AG08395 (cell line): ENCODE results near the gene TMEM98.
"Not testable (repeated sequence)": the region's sequence is repeated elsewhere in the genome, so short reads cannot be mapped to it uniquely, and the experiment has no call there.

Experiments
- DNase-seq: peaks from one replicate; pipeline ENCODE4 v3.0.0; 2012; ENCODE audit warnings: mixed read lengths, low spot score

Gene TMEM98

DNA sequence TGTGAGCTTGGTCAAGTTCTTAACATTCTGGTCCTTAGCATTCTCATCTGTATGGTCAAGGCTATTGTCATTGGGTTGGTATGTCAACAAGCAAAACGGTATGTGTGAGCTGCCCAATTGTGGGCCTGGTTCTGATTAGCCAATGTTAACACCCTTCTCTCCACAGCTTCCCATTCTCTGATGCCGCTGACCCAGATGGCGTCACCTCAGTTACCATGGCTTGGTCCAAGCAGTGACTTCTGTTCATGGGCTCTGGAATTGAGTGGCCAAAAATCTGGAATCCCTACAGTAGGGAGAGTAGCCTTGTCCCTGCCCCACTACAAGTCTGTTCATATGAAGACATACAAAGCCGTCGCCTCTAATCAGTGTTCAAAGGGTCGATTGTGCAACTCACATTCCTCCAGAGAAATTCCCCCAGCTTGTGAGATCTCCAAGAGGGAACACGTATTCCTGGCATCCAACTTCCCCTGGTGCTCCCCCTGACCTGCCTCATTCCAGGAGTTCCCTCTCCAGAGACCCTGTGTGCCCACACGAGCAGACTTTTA lies 15.8 kb downstream of the TMEM98 start:
- peak; percentile 94 for DNase-seq

DNA sequence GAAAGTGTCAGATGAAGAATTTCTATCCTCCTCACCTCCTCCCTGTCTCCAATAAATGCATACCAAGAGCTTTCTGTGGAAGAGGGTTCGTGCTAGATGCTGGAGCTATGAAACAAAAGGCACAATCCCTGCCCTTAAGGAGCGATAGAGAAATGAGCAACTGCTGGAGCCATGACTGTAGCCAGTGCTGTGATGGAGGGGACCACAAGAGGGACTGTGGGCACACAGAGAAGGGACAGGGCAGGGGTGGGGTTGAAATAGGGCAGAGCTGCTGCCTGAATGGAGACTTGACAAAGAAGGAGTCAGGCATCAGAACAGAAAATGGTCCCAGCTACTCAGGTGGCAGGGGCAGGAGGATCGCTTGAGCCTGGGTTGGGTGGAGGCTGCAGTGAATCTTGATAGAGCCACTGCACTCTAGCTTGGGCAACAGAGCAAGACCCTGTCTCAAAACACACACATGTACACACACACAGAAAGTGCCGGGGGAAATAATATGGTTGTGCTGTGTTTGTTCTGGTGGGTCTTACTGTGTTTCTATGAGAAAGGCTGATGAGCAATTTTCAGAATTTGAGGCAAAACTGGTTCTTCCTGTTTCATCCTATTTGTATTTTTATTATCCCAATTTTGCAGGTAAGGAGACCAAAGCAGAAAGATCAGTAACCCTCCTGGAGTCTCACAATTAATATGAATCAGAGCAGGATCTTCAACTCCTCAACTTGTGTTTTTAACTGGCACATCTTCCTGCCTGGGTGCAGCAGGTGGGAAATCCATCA lies 16.5 kb downstream of the TMEM98 start:
- no peak for DNase-seq

DNA sequence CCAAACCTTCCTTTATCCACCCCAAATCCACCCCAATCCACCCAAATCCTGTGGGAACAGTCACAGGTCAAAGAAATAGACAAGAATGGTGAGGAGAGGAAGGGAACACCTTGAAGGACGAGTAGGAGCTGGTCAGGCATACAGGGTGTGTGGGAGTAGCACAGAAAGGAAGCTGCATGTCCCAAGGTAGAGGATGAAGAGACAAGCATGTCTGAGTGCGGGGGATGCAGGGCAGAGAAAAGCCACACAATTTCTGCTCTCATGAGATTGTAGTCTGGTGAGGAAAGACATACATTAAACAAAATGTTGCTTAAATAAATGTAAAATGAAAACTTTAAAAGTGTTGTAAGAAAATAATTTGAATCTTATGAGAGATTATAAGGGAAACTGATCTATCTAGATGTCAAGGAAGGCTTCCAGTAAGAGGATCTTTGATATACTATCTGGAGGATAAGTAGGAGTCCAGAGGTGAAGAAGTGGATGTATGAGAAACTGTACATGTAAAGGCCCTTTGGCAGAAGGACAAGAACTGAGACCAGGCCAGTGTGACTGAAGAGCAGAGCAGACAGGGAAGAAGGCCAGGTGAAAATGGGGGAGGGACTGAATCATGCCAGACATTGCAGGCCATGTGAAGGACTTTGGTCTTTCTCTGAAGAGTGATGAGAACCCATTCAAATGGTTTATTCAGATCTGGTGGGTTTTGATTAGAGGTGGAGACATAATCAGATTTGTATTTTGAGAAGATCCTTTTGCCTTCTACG lies 18.6 kb downstream of the TMEM98 start:
- no peak for DNase-seq

DNA sequence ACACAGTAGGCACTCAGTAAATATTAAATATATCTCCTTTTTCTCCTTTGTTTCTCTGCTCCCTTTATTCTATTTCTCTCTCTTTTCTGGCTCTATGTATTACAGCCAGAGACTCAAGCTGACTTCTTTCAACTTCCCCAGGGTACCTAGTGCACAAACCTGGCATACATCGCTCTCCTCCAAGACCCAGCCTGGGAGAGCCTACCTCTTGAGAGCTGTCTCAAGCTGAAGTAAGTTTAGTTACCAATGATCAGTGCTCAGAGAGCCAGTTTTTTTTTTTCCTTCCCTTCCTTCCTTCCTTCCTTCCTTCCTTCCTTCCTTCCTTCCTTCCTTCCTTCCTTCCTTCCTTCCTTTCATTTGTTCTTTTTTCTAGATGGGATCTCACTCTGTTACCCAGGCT lies 19.8 kb downstream of the TMEM98 start:
- DNase-seq, result no peak

DNA sequence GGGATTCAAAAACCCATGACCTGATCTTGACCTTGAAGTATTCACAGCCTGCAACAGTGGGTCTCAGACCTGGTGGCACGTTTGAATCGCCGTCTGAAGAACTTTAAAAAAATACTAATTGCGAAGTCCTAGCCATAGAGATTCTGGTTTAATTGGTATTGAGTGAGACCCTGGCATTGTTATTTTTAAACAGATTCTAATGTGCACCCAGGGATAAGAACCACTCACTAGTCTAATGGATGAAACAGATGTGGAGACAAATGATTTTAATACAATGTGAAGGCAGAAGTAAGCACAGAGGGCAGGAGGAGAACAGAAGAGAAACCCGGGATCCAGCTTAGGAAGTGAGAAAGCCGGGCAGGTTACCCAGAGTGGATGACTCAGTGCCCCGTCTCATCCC lies 21.2 kb downstream of the TMEM98 start:
- no peak for DNase-seq

DNA sequence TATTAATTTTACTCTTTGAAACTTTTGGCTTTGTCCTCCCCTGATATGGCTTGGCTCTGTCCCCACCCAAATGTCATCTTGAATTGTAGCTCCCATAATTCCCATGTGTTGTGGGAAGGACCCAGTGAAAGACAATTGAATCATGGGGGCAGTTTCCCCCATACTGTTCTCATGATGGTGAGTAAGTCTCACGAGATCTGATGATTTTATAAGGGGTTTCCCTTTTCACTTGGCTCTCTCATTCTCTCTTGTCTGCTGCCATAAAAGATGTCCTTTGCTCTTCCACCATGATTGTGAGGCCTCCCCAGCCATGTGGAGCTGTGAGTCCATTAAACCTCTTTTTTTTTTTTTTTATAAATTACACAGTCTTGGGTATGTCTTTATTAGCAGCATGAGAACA lies 24.5 kb downstream of the TMEM98 start:
- DNase-seq, result not testable (repeated sequence)

DNA sequence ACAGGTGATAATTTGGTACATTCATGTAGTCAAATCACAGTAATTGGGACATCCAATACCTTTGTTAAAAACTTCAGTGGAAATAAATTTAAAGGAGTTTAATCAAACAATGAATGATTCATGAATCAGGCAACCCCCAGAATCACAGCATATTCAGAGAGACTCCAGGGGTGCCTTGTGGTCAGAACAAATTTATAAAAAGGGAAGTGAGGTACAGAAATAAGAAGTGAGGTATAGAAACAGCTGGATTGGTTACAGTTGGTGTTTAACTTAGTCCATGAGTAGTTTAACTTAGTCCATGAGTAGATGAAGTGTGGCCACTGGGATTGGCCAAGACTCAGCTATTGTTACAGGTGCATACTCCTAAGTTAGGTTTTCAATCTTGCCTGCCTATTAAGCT lies 25.1 kb downstream of the TMEM98 start:
- no peak for DNase-seq

DNA sequence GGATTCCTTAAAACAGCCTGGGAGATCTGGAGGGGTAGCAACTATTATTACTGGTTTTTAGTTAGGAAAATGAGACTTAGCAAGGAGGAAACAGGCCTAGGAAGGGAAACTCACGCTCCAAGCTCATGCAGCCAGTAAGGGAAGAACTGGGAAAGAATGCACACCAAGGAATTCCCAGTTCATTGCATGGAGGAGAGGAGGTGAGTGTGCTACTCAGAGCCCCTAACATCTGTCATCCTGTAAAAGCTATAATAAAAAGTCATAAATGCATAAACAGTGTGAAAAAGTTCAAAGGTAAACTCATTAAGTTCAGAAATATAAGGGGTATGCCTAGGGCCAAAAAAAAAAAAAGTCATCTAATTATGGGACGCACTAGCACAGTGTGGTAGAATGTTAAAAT lies 25.9 kb downstream of the TMEM98 start:
- no peak for DNase-seq

DNA sequence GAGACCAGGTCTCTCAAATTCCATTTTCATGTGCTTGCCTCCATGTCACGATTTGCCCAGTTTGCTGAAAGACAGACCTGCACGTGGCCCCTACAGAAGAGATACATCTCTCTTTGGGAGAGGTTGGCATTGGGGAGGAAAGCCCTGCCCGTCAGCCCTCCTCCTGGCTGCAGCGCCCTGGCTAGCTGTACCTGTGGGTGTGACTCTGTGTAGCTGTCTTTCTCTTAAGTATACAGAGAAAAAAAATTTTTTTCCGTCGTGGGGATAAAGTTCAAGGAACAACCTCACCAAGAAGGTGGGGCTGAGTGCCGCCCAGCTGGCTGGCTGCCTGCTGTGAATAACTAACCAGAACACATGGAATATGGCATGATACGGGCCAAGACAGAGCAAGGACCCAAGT lies 26.5 kb downstream of the TMEM98 start:
- DNase-seq, result no peak

DNA sequence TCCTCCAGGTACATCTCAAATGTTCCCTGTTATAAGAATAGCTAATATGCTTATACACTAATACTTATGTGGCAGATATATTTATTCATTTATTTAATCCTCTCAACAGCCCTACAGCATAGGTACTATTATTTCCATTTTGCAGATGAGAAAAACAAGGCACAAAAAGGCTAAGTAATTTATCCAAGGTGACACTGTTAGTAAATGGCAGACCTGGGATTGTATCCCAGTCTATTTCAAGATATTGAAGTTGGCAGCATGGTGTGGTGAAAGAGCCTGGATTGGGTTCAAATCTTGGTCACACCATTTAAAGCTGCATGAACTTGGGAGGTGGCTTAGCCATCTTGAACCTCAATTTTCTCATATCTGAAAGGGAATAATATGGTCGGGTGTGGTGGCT lies 27.2 kb downstream of the TMEM98 start:
- no peak for DNase-seq

DNA sequence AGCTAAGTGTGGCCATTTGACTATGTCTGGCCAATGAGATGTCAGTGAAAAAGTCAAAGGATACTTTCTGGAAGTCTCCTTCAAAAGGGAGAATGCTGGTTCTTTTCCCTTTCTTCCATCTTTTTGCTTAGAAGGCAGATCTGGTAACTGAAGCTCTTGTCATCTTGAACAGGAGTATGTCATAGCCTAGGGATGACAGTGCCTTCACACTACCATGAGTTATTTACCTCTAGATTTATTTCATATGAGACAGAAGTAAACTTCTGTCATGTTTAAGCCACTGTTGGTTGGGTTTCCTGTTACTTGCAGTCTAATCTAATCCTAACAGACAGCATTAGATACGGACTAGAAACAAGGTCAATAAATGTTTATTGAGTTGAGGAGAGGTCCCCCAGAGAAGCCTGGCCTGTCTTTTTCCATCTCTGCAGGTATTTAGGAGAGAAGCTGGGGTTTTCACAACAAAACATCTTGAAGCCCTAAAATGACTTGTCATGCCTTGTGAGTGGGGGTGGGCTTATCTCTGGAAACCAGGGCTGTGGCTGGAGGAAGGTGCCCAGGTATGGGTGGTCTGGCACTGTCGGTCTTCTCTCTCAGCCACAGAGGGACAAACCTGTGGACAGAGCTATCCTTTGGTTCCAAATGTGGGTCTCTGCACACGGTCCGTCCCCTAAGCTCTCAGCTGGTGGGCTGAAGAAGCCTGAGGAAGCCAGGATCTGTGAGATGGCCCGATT lies 28.5 kb downstream of the TMEM98 start:
- DNase-seq, result no peak

DNA sequence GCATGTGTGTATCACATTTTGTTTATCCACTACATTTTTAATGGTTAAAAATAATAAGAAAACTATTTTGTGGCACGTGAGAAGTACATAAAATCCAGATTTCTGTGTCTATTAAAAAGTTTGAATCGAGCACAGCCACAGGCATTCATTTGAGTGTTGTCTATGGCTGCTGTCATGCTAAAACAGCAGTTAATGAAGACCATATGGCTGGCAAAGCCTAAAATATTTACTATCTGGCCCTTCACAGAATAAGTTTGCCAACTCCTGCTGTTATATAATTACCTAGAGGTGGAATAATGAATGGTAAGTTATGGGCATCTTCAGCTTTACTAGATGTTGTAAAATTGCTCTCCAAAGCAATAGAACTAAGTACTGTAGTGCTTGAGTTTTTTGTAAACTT lies 30.5 kb downstream of the TMEM98 start:
- DNase-seq, result peak; percentile 64

DNA sequence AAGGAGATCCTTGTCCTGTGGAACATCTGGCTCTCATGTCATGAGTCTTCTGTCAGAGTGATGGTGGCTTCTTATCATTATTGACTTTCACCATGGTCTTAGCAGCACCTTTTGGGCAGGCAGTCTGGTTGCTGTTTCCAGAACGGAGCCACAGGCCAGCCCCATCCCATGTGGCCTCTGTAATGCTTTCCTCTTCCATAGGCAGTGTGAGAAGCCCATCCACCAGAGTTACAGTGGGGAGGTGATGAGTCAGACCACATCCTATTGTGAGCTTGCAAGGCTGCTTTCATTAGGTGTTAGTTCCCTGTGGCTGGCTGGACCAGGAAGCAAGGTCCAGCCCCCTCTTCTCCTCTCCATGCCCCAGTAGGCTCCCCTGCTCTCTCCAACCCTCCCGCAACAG lies 32.9 kb downstream of the TMEM98 start:
- peak; percentile 38 for DNase-seq

DNA sequence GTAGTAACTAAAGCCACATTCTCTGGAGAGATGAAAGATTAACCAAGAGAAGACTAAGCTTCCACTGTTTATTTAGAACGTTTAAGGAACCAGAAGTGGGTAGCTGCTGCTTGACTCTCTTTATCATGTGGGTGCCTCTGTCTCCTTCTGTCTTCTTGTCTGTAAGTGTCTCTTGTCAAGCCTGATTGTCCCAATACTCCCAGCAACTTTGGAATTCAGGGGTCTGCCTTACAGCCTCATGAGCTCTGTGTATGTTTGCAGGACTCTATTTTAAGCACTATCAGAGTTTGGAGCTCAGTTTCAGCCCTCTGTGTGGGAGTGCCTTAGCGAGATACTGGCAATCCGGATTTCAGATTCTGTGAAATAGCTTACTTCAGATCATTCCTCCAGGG lies 34.4 kb downstream of the TMEM98 start:
- DNase-seq, result no peak

DNA sequence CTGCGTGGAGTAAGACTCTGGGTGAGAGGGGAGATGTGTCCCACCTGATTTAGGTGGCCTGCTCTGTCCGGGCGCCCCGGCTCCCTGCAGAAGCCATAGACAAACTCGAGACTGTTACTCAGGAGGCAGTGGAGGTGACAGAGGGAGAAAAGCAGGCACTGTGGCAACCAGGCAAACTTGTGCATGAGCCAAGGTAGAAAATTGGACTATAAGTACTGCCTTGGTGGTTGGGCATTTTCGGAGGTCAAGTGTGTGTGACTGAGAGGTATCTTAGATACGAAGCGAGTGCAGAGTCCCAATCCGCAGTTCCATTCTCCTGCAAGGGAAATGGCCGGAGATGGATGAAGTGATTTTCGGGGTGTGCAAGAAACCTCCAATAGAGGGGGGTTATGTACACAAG lies 36.6 kb downstream of the TMEM98 start:
- no peak for DNase-seq

DNA sequence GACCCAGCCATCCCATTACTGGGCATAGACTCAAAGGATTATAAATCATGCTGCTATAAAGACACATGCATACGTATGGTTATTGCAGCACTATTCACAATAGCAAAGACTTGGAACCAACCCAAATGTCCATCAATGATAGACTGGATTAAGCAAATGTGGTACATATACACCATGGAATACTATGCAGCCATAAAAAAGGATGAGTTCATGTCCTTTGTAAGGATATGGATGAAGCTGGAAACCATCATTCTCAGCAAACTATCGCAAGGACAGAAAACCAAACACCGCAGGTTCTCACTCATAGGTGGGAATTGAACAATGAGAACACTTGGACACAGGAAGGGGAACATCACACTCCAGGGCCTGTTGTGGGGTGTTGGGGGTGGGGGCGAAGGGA lies 41.3 kb downstream of the TMEM98 start:
- DNase-seq, result not testable (repeated sequence)

DNA sequence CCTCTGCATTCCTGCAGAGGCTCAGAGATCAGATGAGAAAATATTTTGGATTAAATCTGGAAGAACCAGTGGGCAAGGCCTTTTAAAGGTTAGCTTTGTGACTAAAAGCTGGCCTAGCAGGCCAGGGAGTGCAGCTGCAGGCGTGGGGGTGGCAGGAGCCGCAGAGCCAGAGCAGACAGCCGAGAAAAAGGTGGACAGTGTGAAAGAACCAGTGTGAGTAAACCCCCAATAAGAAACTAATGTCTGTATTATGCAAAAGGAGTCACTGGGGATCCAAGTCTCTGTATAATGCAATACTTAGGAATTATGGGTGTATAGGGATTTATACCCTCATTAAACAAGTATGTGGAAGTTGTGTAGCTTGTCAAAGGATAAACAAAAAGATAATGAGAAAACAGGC lies 42.3 kb downstream of the TMEM98 start:
- peak; percentile 37 for DNase-seq

DNA sequence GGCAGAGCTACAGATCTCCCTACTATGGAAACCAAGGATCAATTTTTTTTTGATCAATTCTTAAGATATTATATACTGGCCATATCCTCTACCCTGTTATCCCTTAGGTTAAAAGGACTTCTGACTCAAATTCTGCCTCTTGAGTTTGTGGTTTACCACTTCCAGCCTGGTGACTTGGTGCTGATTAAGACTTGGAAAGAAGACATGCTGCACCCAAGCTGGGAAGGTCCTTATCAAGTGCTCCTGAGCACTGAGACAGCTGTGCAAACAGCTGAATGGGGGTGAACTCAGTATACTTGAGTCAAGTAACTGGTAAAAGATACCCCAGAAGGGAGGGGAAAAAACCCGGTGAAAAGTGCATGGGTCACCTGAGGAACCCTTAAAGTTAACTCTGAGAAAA lies 43.2 kb downstream of the TMEM98 start:
- no peak for DNase-seq

DNA sequence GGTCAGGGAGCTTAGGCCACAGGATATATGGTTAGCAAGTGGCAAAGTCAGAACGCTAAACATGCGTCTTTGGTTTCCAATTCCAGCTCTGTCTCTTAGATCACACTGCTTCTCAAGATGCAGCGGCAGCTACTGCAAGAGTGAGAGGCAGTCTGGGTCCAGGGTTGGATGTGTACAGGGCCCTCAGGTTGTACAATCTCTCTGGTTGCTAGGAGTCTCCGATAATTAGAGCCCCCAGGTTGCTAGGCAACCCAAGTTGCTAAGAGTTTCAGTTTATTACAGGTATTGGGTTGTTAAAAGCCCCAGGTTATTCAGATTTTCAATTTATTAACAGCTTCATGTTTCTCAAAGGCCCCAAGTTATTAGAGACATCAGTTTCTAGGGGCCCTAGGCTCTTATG lies 48.2 kb downstream of the TMEM98 start:
- no peak for DNase-seq

DNA sequence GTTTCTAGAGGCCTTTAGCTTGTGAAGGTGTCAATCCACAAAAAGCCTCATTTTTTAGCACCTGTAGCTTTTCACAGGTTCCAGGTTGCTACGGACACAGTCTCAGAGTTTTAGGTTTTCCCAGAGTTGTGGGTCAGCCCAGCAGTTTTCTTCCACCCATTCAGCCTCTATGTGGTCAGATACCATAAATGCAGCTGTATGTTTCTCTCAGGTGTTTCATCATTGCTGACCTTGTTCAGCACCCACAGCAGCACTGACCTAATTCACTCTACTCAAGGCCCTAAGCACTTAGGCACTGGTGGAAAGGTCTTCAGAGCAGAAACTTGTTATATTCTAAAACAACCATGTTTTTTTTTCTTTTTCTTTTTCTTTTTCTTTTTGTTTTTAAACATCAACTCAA lies 48.7 kb downstream of the TMEM98 start:
- DNase-seq, result no peak

DNA sequence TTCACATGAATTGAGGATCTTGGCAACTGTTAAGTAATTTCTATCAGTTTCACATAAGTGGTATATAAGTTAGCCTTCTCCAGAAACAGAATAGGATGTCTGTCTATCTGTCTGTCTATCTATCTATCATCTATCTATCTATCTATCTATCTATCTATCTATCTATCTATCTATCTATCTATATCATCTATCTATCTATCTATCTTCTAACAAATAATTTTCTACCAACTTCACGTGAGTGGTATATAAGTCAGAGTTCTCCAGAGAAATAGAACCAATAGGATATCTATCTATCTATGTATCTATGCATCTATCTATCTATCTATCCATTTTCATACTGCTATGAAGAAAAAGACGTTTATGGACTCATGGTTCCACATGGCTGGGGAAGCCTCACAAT lies 52.3 kb downstream of the TMEM98 start:
- DNase-seq, result no peak

DNA sequence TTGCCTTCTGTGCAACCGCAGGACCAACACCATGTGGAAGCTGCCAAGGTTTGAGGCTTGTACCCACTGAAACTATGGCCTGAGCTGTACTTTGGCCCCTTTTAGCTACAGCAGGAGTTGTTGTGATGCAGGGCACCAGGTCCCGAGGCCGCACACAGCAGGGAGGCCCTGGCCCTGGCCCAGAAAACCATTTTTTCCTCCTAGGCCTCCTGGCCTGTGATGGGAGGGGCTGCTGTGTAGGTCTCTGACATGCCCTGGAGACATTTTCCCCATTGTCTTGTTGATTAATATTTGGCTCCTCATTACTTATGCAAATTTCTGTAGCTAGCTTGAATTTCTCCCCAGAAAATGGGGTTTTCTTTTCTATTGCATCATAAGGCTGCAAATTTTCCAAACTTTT lies 53.7 kb downstream of the TMEM98 start:
- not testable (repeated sequence) for DNase-seq
